ENCODE results near the gene JUN.

The JUN gene

GRCh38 chr1:58755468-58755872 lies 28.4 kb downstream of the JUN start:
- peak; percentile 64 for DNase-seq (ENCODE audit: low read depth)

- peak; percentile 74 for DNase-seq (ENCODE audit: low read depth)
Observed at GRCh38 chr1:58754683-58755467, 29.0 kb downstream of the JUN start.

GRCh38 chr1:58754073-58754613 lies 29.7 kb downstream of the JUN start:
- no peak for DNase-seq (ENCODE audit: low read depth)

- no peak for DNase-seq (ENCODE audit: low read depth)
Observed at GRCh38 chr1:58753431-58753866, 30.4 kb downstream of the JUN start.

GRCh38 chr1:58749646-58750045 lies 34.2 kb downstream of the JUN start:
- no peak for DNase-seq (ENCODE audit: low read depth)

GRCh38 chr1:58748666-58749065 lies 35.2 kb downstream of the JUN start:
- DNase-seq (ENCODE audit: low read depth) = no peak

GRCh38 chr1:58746757-58747156 lies 37.1 kb downstream of the JUN start:
- DNase-seq (ENCODE audit: low read depth) = no peak

- DNase-seq (ENCODE audit: low read depth) = no peak
Observed at GRCh38 chr1:58746182-58746581, 37.7 kb downstream of the JUN start.

- DNase-seq (ENCODE audit: low read depth) = no peak
Observed at GRCh38 chr1:58745666-58746065, 38.2 kb downstream of the JUN start.

GRCh38 chr1:58745117-58745516 lies 38.7 kb downstream of the JUN start:
- DNase-seq (ENCODE audit: low read depth) = no peak

GRCh38 chr1:58741678-58742553 lies 41.9 kb downstream of the JUN start:
- no peak for DNase-seq (ENCODE audit: low read depth)

GRCh38 chr1:58739856-58740466 lies 43.9 kb downstream of the JUN start:
- DNase-seq (ENCODE audit: low read depth) = peak; percentile 11

- DNase-seq (ENCODE audit: low read depth) = no peak
Observed at GRCh38 chr1:58738876-58739275, 45.0 kb downstream of the JUN start.

- no peak for DNase-seq (ENCODE audit: low read depth)
Observed at GRCh38 chr1:58735586-58735985, 48.3 kb downstream of the JUN start.

- no peak for DNase-seq (ENCODE audit: low read depth)
Observed at GRCh38 chr1:58734630-58735029, 49.2 kb downstream of the JUN start.

- no peak for DNase-seq (ENCODE audit: low read depth)
Observed at GRCh38 chr1:58732087-58732775, 51.6 kb downstream of the JUN start.
